Activated CD8-positive, alpha-beta memory T cell treated with anti-CD3 and anti-CD28 coated beads for 4 hours (primary cell): ENCODE data around the gene SNED1.

Experiments used
- DNase-seq, 2 donors: peaks; one replicate each; pipeline ENCODE4 v3.0.0-alpha.2; 2020; ENCODE audit warnings: low read depth in 2 of 2

The SNED1 gene

DNA sequence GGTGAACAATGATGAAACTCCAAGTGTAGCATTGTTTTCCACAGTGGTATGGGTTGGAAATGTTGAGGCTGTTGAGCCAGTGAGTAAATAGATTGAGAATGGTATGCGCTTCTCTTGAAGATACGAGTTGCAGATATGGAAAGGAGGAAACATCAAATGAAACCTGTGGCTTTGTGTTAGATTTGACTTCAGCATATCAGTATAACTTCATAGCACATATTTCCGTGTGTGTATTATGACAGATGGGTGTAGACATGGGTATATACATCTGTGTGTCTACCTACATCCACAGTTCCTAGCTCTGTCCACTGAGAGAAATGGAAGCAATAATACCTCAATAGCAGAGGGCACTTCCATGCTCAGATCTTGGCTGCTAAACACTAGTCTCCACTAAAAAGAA, 8.0 kb downstream of the SNED1 start:
- DNase-seq = no peak

- no peak for DNase-seq
These were observed 8.7 kb downstream of the SNED1 start for GRCh38 chr2:241007111-241007510.

DNA sequence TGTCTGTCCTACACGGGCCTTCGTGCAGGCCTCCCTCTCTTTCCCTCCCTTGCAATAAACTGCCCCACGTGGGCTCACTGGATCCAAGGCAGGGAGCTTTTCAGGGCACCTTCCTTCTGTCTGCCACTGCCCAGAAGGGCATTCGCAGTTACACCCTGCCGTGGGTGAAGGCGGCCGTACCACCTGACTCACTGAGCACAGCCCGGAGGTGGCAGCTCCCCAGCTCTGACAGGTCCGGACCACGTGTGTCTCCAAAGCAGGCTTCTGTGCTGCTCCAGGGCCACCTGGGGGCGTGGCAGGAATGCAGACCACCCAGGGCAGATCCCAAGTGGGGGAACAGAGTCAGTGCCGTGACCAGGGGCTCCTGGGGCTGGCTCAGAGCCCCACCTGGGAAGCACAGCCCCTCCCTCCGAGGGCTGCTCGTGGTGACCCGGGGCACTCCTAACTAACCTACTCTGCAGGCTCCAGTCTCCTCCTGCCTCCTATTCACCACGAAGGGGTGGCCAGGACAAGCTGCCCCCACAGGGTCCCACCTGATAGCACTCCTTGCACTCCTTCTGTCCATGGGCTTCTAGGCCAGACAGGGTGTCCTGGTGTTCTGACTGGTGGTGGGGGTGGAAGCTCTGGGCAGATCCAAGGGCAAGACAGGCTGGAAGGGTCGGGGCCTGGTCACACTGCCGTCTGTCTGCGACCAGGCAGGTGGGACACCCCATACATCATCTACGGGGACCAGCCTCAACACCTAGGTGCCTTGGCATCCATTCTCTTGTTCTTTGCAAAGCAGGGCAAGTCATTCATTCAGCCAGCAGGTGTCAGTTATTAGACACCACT, 9.7 kb downstream of the SNED1 start:
- DNase-seq = no peak

- no peak for DNase-seq
These were observed 10.3 kb downstream of the SNED1 start for GRCh38 chr2:241008711-241009121.

GRCh38 chr2:241009191-241009590, 10.8 kb downstream of the SNED1 start:
- no peak for DNase-seq

GRCh38 chr2:241009601-241010530, 11.4 kb downstream of the SNED1 start:
- DNase-seq = no peak

DNA sequence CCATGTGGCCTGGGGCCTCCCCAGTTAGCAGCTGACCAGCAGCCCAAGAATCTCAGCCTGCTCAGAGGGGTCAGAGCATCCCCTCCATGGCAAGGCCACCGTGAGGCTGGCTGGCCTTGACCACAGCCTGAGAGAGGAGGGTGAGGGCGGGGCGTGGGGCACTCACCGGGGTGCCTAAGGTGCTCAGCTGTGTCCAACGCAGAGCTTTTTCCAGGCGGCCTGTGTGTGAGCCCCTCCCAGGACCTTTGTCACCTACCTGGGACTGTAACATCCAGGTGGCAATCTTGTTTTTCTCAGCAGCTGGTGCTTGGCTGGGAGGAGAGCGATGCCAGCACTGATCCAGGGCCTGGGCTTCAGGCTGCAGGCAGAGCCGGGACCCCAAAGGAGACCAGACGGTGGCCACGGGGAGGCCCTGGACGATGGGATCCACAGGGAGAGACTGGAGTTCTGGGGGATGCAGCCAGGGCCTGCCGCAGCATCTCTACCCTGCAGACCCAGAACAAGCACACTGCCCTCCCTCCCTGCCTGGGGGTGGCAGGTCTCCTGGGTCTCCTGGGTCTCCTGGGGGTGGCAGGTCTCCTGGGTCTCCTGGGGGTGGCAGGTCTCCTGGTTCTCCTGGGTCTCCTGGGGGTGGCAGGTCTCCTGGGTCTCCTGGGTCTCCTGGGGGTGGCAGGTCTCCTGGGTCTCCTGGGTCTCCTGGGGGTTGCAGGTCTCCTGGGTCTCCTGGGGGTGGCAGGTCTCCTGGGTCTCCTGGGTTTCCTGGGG, 12.3 kb downstream of the SNED1 start:
- no peak for DNase-seq

- no peak for DNase-seq
These were observed 12.8 kb downstream of the SNED1 start for GRCh38 chr2:241011296-241011600.

DNA sequence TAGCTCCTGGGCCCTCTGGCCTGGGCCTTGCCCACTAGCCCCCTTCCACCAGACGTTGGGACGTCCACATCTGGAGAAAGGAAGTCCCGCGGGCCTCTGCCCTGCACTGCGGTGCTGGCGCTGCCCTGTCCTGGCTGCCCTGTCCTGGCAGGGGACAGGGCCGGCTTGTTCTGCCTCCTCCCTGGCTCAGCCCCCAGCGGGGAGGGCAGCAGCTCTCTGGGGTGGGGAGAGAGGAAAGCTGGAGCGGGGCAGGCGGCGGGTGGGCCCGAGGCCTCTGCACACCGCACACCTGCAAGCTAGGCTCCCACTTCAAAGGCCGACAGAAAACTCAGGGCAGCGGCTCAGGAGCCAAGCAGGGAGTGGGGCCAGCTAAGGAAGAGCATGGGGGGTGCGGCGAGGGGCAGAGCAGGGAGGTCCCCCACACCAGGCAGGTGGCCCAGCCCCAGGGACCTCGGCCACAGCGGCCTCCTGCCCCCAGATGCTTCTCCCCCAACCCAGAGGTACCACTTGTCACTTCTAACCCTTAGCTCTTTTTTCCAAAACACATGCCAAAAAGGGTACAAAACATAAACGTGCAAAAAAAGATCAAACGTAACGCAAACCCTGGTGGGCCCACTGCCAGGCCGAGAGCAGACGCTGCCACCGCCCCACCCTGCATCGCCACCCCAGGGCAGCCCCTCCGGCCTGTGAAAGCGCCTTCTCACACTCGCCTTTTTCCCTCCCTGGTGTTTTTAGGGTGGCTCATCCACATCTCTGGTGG, 13.5 kb downstream of the SNED1 start:
- no peak for DNase-seq

GRCh38 chr2:241014224-241014623, 15.8 kb downstream of the SNED1 start:
- DNase-seq = no peak

DNA sequence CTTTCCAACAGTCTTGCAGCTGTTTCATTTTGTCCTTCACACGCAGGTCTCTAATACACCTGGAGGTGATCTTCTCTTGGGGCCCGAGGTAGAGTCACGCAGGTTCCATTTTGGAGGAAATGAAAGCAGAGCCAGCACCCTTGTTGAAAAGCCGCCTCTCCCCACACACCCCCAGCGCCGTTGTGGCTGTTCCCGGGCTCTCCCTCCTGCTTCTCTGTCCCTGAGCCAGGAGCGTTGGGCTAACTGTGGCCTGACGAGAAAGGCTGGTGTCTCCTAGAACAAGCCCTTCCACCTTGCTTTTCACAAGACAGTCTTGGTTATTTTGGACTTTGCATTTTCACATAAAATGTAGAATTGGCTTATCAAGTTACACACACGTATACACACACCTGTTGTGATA, 16.3 kb downstream of the SNED1 start:
- no peak for DNase-seq

GRCh38 chr2:241015439-241015838, 17.0 kb downstream of the SNED1 start:
- DNase-seq = no peak

GRCh38 chr2:241017228-241017940, 19.0 kb downstream of the SNED1 start:
- no peak for DNase-seq

- DNase-seq = no peak
These were observed 19.9 kb downstream of the SNED1 start for GRCh38 chr2:241018051-241018891.

DNA sequence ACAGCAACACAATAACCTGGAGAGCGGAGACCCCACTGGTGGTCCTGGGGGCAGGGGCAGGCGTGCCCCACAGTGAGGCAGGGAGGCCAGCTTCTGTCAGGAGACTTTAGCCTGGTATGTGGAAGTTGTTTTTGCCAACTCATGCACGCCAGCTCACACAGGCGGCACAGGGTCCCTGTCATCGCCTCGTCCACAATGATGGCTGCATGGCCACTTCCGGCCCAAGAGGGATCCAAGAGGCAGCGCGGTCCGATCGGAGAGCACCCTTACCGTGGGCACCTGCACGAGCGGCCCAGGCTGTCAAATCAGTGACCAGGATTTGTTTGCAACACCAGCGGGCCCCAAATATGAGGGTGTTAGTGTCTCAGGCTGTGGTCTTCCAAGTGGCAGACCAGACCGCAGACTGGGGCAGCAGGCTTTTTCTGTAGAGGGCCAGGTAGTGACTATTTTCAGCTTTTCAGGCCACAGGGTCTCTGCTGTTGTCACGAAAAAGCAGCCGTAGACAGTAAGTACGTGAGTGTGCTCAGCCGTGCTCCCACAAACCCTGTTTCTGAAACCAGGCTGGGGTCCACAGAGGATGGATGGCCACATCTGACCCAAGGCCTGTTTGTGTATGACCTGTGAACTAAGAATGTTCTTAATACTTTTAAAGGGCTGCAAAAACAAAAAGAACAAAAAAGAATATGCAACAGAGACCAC, 21.2 kb downstream of the SNED1 start:
- DNase-seq = no peak

DNA sequence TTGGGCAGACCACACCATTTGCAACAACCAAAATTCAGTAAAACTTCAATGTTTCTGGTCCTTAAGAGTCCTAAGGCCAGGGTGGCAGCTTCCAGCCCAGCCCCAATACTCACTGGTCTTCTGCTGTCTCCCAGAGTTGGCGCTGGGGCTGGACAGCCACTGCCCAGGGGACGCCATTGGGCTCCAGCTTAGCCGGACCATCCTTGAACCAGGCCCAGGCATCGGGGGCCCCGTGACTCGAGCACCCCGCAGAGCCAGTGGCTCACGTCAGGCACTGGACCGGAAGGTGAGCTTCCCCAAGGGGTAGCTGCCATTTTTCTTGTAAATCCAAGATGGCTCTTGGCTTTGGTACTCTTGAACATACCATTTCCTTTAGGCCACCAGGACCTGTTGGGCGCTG, 21.8 kb downstream of the SNED1 start:
- no peak for DNase-seq

DNA sequence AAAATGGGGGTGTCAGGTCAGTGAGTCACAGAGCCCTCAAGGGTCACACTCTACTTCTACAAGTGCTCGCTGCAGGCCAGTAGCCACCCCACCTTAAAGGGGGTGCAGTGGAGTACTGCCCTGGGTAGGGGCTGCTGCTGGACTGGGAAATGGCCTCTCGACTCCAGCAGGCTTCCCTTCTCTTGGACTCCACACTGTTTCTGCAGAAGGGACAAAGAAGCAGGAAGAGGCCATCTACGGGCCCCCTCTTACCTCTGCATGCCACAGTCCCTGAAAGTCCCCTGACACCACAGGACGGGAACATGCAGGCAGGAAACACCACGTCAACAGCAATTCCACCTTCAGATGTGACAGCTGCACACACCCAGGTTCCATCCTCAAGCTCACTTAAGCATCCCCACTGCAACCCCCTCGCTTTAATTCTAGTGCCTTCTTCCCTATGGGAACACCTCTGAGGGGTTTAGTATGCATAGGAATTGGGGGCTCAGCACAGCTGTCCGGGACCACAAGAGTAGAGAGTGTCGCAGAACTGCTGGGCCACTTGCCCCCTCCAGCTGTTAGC, 22.3 kb downstream of the SNED1 start:
- DNase-seq = no peak

- DNase-seq = no peak
These were observed 27.2 kb downstream of the SNED1 start for GRCh38 chr2:241025639-241026038.
